SK-N-SH (cell line): Measurements from ENCODE around the gene TRIOBP.

Experiments
- CTCF ChIP-seq: fragments of 200-600 bp; sonication (generic); IDR thresholded peaks from 2 replicates; pipeline ENCODE4 v1.6.1; 2017; ENCODE audit warnings: antibody characterized with exemption, mild to moderate bottlenecking, moderate library complexity
- EZH2phosphoT487 ChIP-seq: fragments of 200-600 bp; sonication (generic); IDR thresholded peaks from 2 replicates; pipeline ENCODE4 v1.6.1; 2017; ENCODE audit warnings: low read depth, mixed run types, mild to moderate bottlenecking, antibody characterized with exemption, moderate library complexity, borderline replicate concordance
- GABPA ChIP-seq: IDR thresholded peaks from 2 replicates; pipeline ENCODE4 v1.4.0; 2012; ENCODE audit warnings: low read depth, mild to moderate bottlenecking
- NFIC ChIP-seq: IDR thresholded peaks from 2 replicates; pipeline ENCODE4 v1.4.0; 2012; ENCODE audit warnings: borderline replicate concordance
- POLR2AphosphoS5 ChIP-seq: IDR thresholded peaks from 2 replicates; pipeline ENCODE4 v1.6.1; 2012; ENCODE audit warnings: low read depth, low read length
- USF1 ChIP-seq: IDR thresholded peaks from 2 replicates; pipeline ENCODE4 v1.4.0; 2012; ENCODE audit warnings: low read depth, borderline replicate concordance
- USF2 ChIP-seq: fragments of 150-350 bp; IDR thresholded peaks from 2 replicates; pipeline ENCODE4 v1.6.1; 2017; ENCODE audit warnings: antibody characterized with exemption, low read length, low read depth, borderline replicate concordance
- ZBTB33 ChIP-seq: IDR thresholded peaks from 2 replicates; pipeline ENCODE4 v1.4.0; 2012; ENCODE audit warnings: low read depth, borderline replicate concordance

- TF ChIP-seq CTCF (no peak), GABPA (no peak), ZBTB33 (no peak), USF1 (no peak), EZH2phosphoT487 (no peak), USF2 (no peak), POLR2AphosphoS5 (no peak), NFIC (no peak)
Measured at GRCh38 chr22:37823134-37823985, 126.5 kb downstream of the TRIOBP start, which contains the start of gene GALR3.
